HUES6 (cell line): ENCODE data around the gene RNF150.

Experiments used
- H3K27ac ChIP-seq: 2 replicates; pipeline ENCODE4 v1.7.0; 2013; ENCODE audit warnings: low read depth, mild to moderate bottlenecking, low read length, inconsistent platforms
- H3K27me3 ChIP-seq: 2 replicates; pipeline ENCODE4 v1.6.1; 2013; ENCODE audit warnings: low read length; ENCODE audit not compliant: control insufficient read depth, insufficient read depth
- H3K36me3 ChIP-seq: 2 replicates; pipeline ENCODE4 v1.6.1; 2013; ENCODE audit warnings: low read length; ENCODE audit not compliant: control insufficient read depth, insufficient read depth
- H3K4me1 ChIP-seq: 2 replicates; pipeline ENCODE4 v1.6.1; 2013; ENCODE audit warnings: low read length; ENCODE audit not compliant: control insufficient read depth, insufficient read depth
- H3K4me3 ChIP-seq: 2 replicates; pipeline ENCODE4 v1.5.1; 2013; ENCODE audit warnings: low read depth, low read length
- H3K9ac ChIP-seq: one replicate; pipeline ENCODE4 v1.6.1; 2013; ENCODE audit warnings: mild to moderate bottlenecking, low read length
- H3K9me3 ChIP-seq: 2 replicates; pipeline ENCODE4 v1.6.1; 2013; ENCODE audit warnings: low read depth, low read length; ENCODE audit not compliant: control insufficient read depth, insufficient read depth

The RNF150 gene

DNA sequence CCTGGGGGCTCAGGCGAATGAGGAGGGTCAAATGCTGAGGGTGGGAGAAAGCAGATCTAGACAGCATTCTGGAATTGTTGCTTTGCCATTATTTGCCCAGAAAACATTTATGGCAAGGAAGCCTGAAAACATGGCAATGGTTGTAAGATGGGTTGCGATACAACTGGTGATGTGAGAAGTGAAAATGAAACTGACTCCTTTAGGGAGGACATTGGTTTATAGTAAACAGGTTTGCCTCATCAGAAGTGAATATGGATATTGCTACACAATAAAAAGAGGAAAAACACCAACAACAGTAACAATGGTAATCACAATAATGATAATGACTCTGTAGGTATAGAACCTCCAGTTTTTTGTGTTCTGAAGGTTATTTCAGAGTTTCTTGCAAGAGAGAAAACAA lies 270.1 kb downstream of the RNF150 start:
- Histone ChIP-seq H3K27me3 (no peaks in the 10 kb centered on the region), H3K4me3 (no peak overlapping the region), H3K4me1 (peaks cover 5% of the 10 kb centered on the region; the same call in 1 of the 2 replicates), H3K36me3 (no peaks in the 10 kb centered on the region), H3K9ac (no peak overlapping the region), H3K27ac (no peak overlapping the region), H3K9me3 (no peaks in the 10 kb centered on the region)

DNA sequence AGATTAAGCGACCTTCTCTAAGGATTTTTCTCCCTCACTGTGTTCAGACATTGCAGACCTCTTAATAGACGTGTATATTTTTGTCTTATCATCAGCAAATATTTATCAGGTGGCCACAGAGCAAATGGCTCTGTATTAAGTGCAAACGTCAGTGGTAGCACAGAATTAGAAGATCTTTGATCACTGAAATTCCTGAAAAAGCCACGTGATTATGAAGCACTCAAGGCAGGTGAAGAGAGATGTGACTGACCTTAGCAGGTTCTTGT lies 271.2 kb downstream of the RNF150 start:
- H3K27ac ChIP-seq = no peak overlapping the region
- no peaks in the 10 kb centered on the region for H3K36me3 ChIP-seq
- H3K9ac ChIP-seq = no peak overlapping the region
- H3K9me3 ChIP-seq = no peaks in the 10 kb centered on the region
- no peak overlapping the region for H3K4me3 ChIP-seq
- no peaks in the 10 kb centered on the region for H3K27me3 ChIP-seq
- H3K4me1 ChIP-seq = peaks cover 11% of the 10 kb centered on the region; the same call in 1 of the 2 replicates

DNA sequence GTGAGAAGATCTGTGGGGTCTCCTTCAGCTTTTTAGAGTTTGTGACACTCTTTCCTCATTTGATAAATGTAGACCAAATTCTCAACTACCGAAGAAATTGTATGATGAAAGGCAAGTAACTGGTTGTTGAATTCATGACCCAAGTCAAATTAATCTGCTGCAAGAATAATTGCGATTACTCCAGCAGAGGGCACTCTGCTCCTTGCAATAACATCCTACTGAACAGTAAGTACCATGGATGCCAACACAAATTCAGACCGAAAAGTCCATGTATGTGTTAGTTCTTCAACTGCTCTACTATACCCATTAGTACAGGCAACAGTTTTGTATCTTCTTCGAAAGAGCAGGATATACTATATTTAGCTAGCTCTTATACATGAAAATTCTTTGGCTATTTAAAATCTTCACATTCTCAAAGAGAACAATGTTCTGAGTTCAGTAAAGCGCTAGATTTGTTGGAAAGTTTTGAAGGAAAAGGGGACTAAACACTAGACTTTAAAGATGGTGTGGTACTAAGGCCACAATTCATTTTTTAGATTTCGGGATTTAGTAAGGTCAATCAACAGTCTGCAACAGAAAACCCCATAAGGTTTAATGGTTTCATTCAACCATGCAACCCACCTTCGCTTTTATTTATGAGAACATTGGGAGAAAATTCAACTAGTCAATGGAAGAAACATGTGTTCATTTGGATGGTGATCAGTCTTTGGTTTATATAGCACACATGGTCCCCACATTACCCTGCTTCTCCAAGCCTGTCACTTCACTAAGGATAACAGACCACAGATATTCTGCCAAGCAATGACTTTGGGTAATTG lies 271.7 kb downstream of the RNF150 start:
- no peaks in the 10 kb centered on the region for H3K27me3 ChIP-seq
- H3K36me3 ChIP-seq = no peaks in the 10 kb centered on the region
- H3K4me1 ChIP-seq = peaks cover 16% of the 10 kb centered on the region
- H3K4me3 ChIP-seq = no peak overlapping the region
- H3K27ac ChIP-seq = no peak overlapping the region
- H3K9ac ChIP-seq = no peak overlapping the region
- no peaks in the 10 kb centered on the region for H3K9me3 ChIP-seq

DNA sequence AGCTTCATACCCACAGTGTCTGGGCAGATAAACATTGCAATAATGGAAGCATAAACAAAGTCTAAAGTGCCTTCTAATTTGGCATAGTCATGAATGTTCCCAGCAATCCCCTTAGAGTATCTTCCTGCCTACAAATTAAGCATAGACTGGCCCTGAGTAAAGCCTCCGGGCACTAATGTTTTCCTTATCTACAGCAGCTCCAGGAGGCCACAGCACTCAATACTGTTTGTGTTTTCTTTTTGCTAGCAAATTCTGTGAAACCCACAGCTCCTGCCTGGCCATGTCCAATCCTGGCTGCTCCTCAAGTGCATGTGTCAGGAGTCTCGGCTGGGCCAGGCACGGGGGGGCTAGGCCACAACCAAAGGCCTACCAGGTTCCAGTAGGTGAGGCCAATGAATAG lies 274.4 kb downstream of the RNF150 start:
- Histone ChIP-seq H3K9me3 (no peaks in the 10 kb centered on the region), H3K4me3 (no peak overlapping the region), H3K4me1 (peaks cover 23% of the 10 kb centered on the region), H3K9ac (no peak overlapping the region), H3K27ac (no peak overlapping the region), H3K36me3 (no peaks in the 10 kb centered on the region), H3K27me3 (no peaks in the 10 kb centered on the region)

DNA sequence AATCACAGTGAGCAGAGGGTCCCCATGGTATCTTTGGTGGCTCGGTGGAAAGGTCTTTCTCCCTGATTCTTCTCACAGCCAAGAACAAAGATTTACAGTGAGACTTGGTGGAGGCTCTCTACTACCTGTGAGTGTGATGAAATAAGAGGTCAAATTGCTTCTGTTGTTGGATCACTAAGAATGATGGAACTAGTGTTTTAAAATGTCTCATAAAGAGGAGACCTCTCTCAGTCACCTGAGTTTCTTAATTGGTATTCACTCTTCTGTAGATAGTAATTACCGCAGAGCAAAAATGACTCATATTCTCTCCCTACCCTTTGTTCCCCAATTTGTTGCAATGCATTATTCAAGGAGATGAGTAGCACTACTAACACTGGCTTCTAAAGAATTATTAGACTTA lies 276.2 kb downstream of the RNF150 start:
- Histone ChIP-seq H3K4me3 (peak overlapping the region; percentile 32; the same call in 1 of the 2 replicates), H3K27me3 (no peaks in the 10 kb centered on the region), H3K36me3 (no peaks in the 10 kb centered on the region), H3K9ac (peak overlapping the region; percentile 47), H3K27ac (no peak overlapping the region), H3K4me1 (peaks cover 23% of the 10 kb centered on the region), H3K9me3 (no peaks in the 10 kb centered on the region)

DNA sequence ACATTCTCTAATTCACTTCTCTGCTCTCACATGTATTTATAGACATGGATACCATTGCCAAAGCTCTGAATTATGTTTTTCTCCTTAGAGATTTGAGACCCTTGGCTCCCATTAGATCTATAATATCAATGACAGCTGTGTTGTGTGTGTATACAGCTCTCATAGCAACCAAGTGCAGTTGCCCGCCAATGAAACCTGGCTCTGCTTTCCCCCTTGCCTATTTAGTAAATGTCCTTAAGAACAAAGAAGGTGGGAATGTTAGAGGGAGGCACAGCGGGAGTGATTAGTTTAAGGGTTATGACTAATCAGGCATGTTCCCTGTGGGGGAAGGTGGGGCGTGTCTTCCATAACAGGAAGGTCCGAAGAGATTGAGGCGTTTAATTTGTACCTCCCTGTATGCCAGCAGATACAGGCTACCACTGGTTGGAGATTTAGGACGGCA lies 276.6 kb downstream of the RNF150 start:
- H3K36me3 ChIP-seq = no peaks in the 10 kb centered on the region
- H3K9ac ChIP-seq = peak overlapping the region; percentile 47
- no peaks in the 10 kb centered on the region for H3K27me3 ChIP-seq
- H3K9me3 ChIP-seq = no peaks in the 10 kb centered on the region
- H3K27ac ChIP-seq = 0 out of 2 replicates have a peak overlapping the region, but pooled peaks have one; percentile 43
- H3K4me3 ChIP-seq = peak overlapping the region; percentile 32; the same call in 1 of the 2 replicates
- H3K4me1 ChIP-seq = peaks cover 23% of the 10 kb centered on the region

DNA sequence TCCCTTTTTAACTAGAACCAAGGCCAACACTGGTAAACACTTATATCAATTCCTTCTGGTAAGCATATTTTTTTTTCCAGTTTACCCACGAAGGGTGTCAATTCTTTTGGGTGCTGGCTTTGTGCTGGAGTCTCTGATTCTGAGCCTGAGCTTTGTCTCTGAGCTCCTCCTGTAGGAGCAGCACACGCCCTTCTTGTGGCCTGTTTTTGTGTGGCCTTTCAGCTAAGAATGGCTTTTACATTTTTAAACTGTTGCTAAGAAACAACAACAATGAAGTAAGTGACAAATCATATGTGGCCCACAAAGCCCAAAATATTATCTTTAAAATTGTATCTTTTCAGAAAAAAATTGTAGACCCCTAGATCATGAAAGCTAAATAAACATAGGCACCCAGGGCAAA lies 279.1 kb downstream of the RNF150 start:
- Histone ChIP-seq H3K9me3 (no peaks in the 10 kb centered on the region), H3K27me3 (no peaks in the 10 kb centered on the region), H3K27ac (no peak overlapping the region), H3K36me3 (no peaks in the 10 kb centered on the region), H3K4me1 (peaks cover 23% of the 10 kb centered on the region), H3K4me3 (no peak overlapping the region), H3K9ac (no peak overlapping the region)

DNA sequence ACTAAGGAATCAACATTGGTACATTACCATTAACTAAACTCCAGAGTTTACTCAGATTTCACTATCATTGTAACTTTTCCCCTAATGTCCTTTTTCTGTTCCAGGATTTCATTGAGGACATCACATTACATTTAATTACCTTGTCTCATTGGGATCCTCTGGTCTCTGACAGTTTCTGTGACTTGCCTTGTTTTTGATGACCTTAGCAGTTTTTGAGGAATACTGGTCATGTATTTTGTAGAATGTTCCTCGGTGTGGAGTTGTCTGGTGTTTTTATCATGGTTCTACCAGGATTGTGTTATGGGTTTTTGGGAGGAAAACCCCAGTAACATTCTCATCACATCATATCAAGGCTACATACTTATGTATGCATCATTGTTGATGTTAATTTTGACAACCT lies 281.5 kb downstream of the RNF150 start:
- Histone ChIP-seq H3K27ac (no peak overlapping the region), H3K9me3 (no peaks in the 10 kb centered on the region), H3K9ac (no peak overlapping the region), H3K4me3 (no peak overlapping the region), H3K4me1 (peaks cover 9% of the 10 kb centered on the region), H3K27me3 (no peaks in the 10 kb centered on the region), H3K36me3 (no peaks in the 10 kb centered on the region)

DNA sequence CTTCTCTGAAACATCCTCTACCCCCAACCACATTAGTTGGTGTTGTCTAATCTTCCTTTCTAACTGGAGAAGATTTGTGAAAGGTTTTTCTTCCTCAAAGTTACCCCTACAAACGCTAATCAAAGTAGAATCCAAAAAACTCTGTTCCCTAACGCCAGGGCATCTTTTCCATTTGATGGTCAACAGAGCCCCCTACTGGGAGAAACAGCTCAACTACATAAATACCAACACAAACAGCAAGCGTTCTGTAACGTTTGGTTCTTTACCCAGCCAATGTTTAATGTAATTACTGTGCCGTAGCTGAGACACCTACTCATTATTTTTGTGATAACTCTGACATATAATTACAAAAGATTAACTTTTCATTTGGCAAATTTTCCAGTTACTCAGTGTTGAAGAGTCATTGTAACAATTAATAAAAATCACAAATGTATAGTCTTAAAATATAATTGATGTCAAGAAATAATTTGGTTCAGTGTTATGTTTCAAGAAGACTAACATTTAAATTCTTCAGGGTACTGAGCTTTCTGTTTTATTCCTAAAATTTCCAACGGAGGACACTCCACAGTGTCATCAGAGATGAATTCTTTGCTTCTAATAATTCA lies 282.1 kb downstream of the RNF150 start:
- no peaks in the 10 kb centered on the region for H3K36me3 ChIP-seq
- no peak overlapping the region for H3K9ac ChIP-seq
- H3K27me3 ChIP-seq = no peaks in the 10 kb centered on the region
- no peak overlapping the region for H3K4me3 ChIP-seq
- peaks cover 3% of the 10 kb centered on the region for H3K4me1 ChIP-seq
- H3K9me3 ChIP-seq = no peaks in the 10 kb centered on the region
- H3K27ac ChIP-seq = no peak overlapping the region

DNA sequence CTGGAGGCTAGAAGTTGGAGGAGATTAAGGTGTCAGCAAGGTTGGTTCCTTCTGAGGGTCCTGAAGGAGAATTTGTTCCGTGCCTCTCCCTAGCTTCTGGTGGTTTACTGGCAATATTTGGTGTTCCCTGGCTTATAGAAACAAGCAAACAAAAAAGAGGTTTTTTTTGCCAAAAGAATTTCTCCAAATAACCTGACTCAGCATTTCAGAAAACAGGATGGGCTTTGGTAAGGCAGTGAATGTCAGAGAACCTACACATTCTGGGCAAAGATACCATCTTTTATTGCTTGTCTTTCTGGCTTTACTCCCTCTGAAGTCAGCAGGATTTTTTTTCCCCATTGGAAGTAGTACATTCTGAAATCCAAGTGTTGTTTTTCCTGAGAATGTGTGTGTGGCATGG lies 283.7 kb downstream of the RNF150 start:
- Histone ChIP-seq H3K36me3 (no peaks in the 10 kb centered on the region), H3K9ac (no peak overlapping the region), H3K27me3 (no peaks in the 10 kb centered on the region), H3K4me1 (no peaks in the 10 kb centered on the region), H3K9me3 (no peaks in the 10 kb centered on the region), H3K27ac (no peak overlapping the region), H3K4me3 (no peak overlapping the region)

DNA sequence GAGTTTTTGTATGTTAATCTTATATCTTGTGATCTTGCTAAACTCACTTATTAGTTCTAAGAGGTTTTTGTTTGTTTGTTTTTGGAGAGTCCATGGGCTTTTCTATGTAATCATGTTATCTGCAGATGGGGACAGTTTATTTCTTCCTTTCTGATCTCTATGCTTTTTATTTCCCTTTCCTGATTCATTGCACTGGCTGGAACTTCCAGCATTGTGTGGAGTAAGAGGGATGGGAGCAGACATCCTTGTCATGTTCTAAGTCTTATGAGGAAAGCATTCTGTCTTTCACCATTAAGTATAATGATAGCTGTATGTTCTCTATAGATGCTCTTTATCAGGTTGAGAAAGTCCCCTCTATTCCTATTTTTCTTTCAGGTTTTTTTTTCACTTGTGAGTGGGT lies 286.5 kb downstream of the RNF150 start:
- Histone ChIP-seq H3K4me1 (no peaks in the 10 kb centered on the region), H3K27ac (no peak overlapping the region), H3K36me3 (no peaks in the 10 kb centered on the region), H3K9me3 (no peaks in the 10 kb centered on the region), H3K4me3 (no peak overlapping the region), H3K27me3 (no peaks in the 10 kb centered on the region), H3K9ac (no peak overlapping the region)
